ENCODE measurements around the gene FBN1.

FBN1 gene

DNA sequence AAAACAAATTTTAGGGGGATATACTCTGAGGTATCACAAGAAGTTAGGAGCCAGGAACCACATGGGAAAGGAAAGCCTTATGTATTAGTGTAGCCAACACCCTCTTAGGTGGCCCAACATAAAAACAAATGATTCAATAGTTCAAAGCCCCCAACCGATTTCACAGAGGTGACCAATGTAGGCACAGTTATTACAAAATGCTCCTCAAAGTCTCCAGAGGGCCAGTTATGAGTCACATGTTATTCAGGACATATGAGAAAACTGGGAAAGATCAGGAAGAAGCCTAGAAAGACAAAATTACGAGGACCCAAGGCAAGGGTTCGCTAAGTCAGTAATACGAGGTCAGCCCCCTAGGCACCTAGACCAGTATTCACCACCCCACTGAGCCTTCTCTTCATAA is 29.9 kb upstream of the FBN1 start:
- no peak for ATAC-seq
- TF ChIP-seq, protein P1, sequence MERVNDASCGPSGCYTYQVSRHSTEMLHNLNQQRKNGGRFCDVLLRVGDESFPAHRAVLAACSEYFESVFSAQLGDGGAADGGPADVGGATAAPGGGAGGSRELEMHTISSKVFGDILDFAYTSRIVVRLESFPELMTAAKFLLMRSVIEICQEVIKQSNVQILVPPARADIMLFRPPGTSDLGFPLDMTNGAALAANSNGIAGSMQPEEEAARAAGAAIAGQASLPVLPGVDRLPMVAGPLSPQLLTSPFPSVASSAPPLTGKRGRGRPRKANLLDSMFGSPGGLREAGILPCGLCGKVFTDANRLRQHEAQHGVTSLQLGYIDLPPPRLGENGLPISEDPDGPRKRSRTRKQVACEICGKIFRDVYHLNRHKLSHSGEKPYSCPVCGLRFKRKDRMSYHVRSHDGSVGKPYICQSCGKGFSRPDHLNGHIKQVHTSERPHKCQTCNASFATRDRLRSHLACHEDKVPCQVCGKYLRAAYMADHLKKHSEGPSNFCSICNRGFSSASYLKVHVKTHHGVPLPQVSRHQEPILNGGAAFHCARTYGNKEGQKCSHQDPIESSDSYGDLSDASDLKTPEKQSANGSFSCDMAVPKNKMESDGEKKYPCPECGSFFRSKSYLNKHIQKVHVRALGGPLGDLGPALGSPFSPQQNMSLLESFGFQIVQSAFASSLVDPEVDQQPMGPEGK (CRISPR knock-in tag; IDR thresholded peaks at IDR 0.05; ENCODE audit: borderline replicate concordance) = no peak
- TF ChIP-seq SNAI2 (CRISPR knock-in tag; IDR thresholded peaks at IDR 0.05) = no peak

DNA sequence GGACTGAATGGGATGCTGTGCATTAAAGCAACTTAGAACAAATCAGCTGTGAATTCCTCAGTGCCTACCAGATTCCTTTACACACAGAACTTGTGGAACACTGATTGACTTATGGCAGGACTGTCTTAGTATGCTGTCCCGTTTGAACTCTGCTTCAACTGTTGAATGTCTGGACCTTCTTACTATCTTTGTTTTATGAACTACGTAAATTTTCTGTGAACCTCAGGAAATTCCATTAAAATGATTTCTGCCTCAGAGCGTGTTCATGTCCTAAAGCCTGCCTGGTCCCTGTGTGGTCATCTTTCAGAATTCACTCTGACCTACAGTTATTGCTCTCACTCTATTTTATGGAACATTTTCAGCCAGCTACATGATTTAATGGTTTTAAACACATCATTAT is 29.4 kb upstream of the FBN1 start:
- ATAC-seq = no peak; the same call in 2 of the 3 replicates

DNA sequence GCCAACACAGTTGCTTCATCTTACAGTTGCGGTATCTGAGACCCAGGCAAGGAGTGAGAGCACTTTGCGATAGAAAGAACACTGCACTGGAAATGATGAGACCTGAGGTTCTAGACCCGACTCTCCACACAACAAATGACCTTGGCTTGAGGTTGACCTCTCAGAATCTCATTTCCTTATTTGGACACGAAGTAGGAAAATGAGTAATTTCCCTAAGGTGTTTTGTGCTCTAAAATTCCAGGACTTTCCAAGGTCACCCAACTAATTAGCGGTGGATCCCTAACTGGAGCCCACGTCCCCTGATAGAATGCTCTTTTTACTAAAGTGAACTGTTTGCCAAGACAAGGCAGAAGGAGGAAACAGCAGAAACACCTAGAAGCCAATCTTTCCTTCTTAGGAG is 26.7 kb upstream of the FBN1 start:
- no peak for ATAC-seq
- no peak for TF ChIP-seq ARNTL (CRISPR knock-in tag; IDR thresholded peaks at IDR 0.05; ENCODE audit: borderline replicate concordance, low read depth)
- no peak for TF ChIP-seq ZFP3 (CRISPR knock-in tag; IDR thresholded peaks at IDR 0.05)

More for the DNA sequence above, 29.4 kb upstream of the FBN1 start:
- TF ChIP-seq PPARA (CRISPR knock-in tag; IDR thresholded peaks at IDR 0.05; ENCODE audit: borderline replicate concordance) = no peak

DNA sequence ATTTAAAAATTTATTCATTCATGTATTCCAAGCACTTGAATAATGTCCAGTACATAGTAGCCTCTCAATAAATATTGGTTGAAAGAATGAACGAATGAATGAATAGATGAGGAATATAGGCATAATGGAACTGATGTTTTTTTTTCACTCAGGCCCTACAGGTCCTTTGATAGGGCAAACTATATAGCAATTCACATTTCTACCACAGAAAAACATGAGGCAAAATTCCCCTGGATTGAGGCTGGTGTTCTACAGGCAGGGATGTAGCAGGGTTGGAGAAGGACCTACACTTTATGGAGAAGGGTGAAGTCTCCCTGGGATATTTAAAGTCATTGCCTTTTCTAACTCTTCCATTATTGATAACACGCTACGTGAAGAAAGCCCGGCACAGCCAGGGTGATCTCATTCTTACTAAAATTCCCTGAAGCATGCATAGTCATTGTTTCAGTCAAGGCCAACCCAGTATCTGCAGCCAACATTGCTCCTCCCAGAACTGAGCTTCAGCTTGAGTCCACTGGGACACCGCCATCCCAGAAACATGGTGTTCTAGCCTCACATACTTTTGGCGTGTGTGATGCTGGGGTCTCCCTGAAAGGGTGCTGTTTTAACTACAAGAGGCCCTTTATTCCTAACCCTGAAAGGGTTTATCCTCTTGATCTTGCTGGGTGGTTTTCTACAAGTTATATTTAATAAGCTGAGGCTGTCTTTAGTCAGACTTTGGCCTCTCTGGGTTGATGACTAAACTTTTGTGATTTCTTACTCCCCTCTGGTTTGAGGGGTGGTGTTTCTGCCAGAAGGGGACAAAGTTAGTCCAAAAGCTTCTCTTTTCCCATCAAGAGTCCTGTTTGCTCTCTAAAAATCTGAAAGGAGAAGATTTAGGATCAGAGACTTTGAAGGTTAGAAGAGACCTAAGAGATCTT is 25.9 kb upstream of the FBN1 start:
- TF ChIP-seq BACH2 (CRISPR knock-in tag; IDR thresholded peaks at IDR 0.05; ENCODE audit: borderline replicate concordance) = no peak
- no peak for ATAC-seq

DNA sequence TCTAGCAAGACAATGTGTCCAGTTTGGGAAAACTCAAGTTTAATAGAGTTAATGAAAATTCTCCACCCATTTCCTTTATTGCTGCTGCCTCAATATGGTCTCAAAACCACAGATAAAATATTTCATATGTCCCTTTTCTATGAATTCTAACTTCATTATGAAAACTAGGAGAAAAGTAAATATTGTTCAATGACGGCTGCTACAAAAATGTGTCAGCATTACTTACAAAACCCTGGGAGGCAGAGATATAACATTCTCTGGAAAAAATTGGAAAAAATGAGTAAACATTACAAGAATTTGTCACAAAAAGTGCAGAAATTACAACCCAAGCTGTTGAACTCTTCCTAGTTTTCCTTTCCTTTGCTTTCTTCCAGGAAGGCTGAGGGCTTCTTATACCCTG is 22.2 kb upstream of the FBN1 start:
- ATAC-seq = no peak
- no peak for TF ChIP-seq ZNF70 (CRISPR knock-in tag; IDR thresholded peaks at IDR 0.05)
- TF ChIP-seq ESRRG (CRISPR knock-in tag; IDR thresholded peaks at IDR 0.05) = no peak
- no peak for TF ChIP-seq TOX (CRISPR knock-in tag; IDR thresholded peaks at IDR 0.05; ENCODE audit: borderline replicate concordance)
- TF ChIP-seq ZC3H10 (CRISPR knock-in tag; IDR thresholded peaks at IDR 0.05) = no peak
- TF ChIP-seq SNAI2 (CRISPR knock-in tag; IDR thresholded peaks at IDR 0.05) = no peak
- no peak for TF ChIP-seq PPARA (CRISPR knock-in tag; IDR thresholded peaks at IDR 0.05; ENCODE audit: borderline replicate concordance)
- TF ChIP-seq ARNTL (CRISPR knock-in tag; IDR thresholded peaks at IDR 0.05; ENCODE audit: borderline replicate concordance, low read depth) = no peak
- TF ChIP-seq GLIS3 (CRISPR knock-in tag; IDR thresholded peaks at IDR 0.05) = no peak
- TF ChIP-seq ZFP30 (CRISPR knock-in tag; IDR thresholded peaks at IDR 0.05) = no peak
- TF ChIP-seq, protein P2, sequence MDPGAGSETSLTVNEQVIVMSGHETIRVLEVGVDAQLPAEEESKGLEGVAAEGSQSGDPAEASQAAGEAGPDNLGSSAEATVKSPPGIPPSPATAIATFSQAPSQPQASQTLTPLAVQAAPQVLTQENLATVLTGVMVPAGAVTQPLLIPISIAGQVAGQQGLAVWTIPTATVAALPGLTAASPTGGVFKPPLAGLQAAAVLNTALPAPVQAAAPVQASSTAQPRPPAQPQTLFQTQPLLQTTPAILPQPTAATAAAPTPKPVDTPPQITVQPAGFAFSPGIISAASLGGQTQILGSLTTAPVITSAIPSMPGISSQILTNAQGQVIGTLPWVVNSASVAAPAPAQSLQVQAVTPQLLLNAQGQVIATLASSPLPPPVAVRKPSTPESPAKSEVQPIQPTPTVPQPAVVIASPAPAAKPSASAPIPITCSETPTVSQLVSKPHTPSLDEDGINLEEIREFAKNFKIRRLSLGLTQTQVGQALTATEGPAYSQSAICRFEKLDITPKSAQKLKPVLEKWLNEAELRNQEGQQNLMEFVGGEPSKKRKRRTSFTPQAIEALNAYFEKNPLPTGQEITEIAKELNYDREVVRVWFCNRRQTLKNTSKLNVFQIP (CRISPR knock-in tag; IDR thresholded peaks at IDR 0.05; ENCODE audit: borderline replicate concordance, low read depth) = no peak
- TF ChIP-seq, protein P1 (CRISPR knock-in tag; IDR thresholded peaks at IDR 0.05; ENCODE audit: borderline replicate concordance) = no peak
- TF ChIP-seq TCF4 (CRISPR knock-in tag; IDR thresholded peaks at IDR 0.05; ENCODE audit: borderline replicate concordance) = no peak
- TF ChIP-seq RARB (CRISPR knock-in tag; IDR thresholded peaks at IDR 0.05) = no peak
- TF ChIP-seq BACH2 (CRISPR knock-in tag; IDR thresholded peaks at IDR 0.05; ENCODE audit: borderline replicate concordance) = no peak
- TF ChIP-seq ZNF8 (CRISPR knock-in tag; IDR thresholded peaks at IDR 0.05) = no peak
- TF ChIP-seq, protein P3, sequence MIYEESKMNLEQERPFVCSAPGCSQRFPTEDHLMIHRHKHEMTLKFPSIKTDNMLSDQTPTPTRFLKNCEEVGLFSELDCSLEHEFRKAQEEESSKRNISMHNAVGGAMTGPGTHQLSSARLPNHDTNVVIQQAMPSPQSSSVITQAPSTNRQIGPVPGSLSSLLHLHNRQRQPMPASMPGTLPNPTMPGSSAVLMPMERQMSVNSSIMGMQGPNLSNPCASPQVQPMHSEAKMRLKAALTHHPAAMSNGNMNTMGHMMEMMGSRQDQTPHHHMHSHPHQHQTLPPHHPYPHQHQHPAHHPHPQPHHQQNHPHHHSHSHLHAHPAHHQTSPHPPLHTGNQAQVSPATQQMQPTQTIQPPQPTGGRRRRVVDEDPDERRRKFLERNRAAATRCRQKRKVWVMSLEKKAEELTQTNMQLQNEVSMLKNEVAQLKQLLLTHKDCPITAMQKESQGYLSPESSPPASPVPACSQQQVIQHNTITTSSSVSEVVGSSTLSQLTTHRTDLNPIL (CRISPR knock-in tag; IDR thresholded peaks at IDR 0.05; ENCODE audit: low read depth) = no peak
- no peak for TF ChIP-seq OSR1 (CRISPR knock-in tag; IDR thresholded peaks at IDR 0.05)
- no peak for TF ChIP-seq ISL1 (CRISPR knock-in tag; IDR thresholded peaks at IDR 0.05)
- TF ChIP-seq, protein P4, sequence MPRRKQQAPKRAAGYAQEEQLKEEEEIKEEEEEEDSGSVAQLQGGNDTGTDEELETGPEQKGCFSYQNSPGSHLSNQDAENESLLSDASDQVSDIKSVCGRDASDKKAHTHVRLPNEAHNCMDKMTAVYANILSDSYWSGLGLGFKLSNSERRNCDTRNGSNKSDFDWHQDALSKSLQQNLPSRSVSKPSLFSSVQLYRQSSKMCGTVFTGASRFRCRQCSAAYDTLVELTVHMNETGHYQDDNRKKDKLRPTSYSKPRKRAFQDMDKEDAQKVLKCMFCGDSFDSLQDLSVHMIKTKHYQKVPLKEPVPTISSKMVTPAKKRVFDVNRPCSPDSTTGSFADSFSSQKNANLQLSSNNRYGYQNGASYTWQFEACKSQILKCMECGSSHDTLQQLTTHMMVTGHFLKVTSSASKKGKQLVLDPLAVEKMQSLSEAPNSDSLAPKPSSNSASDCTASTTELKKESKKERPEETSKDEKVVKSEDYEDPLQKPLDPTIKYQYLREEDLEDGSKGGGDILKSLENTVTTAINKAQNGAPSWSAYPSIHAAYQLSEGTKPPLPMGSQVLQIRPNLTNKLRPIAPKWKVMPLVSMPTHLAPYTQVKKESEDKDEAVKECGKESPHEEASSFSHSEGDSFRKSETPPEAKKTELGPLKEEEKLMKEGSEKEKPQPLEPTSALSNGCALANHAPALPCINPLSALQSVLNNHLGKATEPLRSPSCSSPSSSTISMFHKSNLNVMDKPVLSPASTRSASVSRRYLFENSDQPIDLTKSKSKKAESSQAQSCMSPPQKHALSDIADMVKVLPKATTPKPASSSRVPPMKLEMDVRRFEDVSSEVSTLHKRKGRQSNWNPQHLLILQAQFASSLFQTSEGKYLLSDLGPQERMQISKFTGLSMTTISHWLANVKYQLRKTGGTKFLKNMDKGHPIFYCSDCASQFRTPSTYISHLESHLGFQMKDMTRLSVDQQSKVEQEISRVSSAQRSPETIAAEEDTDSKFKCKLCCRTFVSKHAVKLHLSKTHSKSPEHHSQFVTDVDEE (CRISPR knock-in tag; IDR thresholded peaks at IDR 0.05) = no peak
